ENCODE results near the gene ASIC4.

- TF ChIP-seq CTCF (IDR thresholded peaks at IDR 0.05) (no peak), E2F6 (IDR thresholded peaks at IDR 0.05; ENCODE audit: borderline replicate concordance, low read depth) (no peak), FOSB (CRISPR knock-in tag; IDR thresholded peaks at IDR 0.05) (no peak), NFE2L2 (conservative IDR thresholded peaks at IDR 0.05; ENCODE audit: low read length) (no peak), JUNB (IDR thresholded peaks at IDR 0.05) (no peak), POLR2A (IDR thresholded peaks at IDR 0.05; ENCODE audit: low read length) (no peak), CEBPB (IDR thresholded peaks at IDR 0.05) (no peak), CHD4 (IDR thresholded peaks at IDR 0.05; ENCODE audit: borderline replicate concordance) (no peak), HMGXB4 (CRISPR knock-in tag; IDR thresholded peaks at IDR 0.05; ENCODE audit: borderline replicate concordance) (no peak), RAD21 (conservative IDR thresholded peaks at IDR 0.05 in 1 of 2, IDR thresholded peaks at IDR 0.05 in 1 of 2) (no peak)
These were observed 43.8 kb downstream of the ASIC4 start for GRCh38 chr2:219557791-219558785.
